Left ventricle myocardium inferior (tissue), 1 donor: ENCODE measurements around the gene HYI. TPM values are rescaled to one million over a fixed set of nuclear protein-coding genes. Genes with fewer than 3 reads are reported as not detected.
"Not testable (repeated sequence)": the region's sequence is repeated elsewhere in the genome, so short reads cannot be mapped to it uniquely, and the experiment has no call there.

ENCODE experiments used
- DNase-seq: peaks from one replicate; pipeline ENCODE4 v3.0.0-alpha.2; 2020
- H3K27ac ChIP-seq: fragments of 200-600 bp; replicated peaks from 2 replicates; pipeline ENCODE4 v1.8.0; 2021
- H3K27me3 ChIP-seq: fragments of 200-600 bp; 2 replicates; pipeline ENCODE4 v1.8.0; 2021; ENCODE audit warnings: low read depth
- H3K36me3 ChIP-seq: fragments of 200-600 bp; 2 replicates; pipeline ENCODE4 v1.8.0; 2021
- H3K4me1 ChIP-seq: fragments of 200-600 bp; 2 replicates; pipeline ENCODE4 v1.8.0; 2021
- H3K4me3 ChIP-seq: fragments of 200-600 bp; 2 replicates; pipeline ENCODE4 v1.8.0; 2021; ENCODE audit warnings: mild to moderate bottlenecking, moderate library complexity
- H3K9me3 ChIP-seq: fragments of 200-600 bp; replicated peaks from 2 replicates; pipeline ENCODE4 v1.8.0; 2021
- intact Hi-C: fragments of 100-400 bp; cut with micrococcal nuclease; formaldehyde crosslinking; loops from one replicate; pipeline ENCODE4 v1.11.0; 2022
- long read RNA-seq: library from polyadenylated mRNA; unstranded; transcript quantifications from one replicate; pipeline ENCODE4 v2.0.0, GENCODE V29; 2021
- total RNA-seq: library from RNA; stranded (reverse); fragmentation: NEBNext Ultra II Directional; extraction: Animal tissue kit (Norgen Biotek cat#: 25700); gene quantifications from one replicate; pipeline ENCODE4 v1.2.1, GENCODE V29; 2021
- TF ChIP-seq, protein P1 (sequence below): fragments of 200-600 bp; IDR thresholded peaks from 2 replicates; pipeline ENCODE4 v1.8.0; 2021; ENCODE audit warnings: antibody characterized with exemption, mild to moderate bottlenecking, borderline replicate concordance
- donor health status: DM: no; HTN: yes; CAD: no; lungs with severe emphysema.

Gene HYI, protein sequence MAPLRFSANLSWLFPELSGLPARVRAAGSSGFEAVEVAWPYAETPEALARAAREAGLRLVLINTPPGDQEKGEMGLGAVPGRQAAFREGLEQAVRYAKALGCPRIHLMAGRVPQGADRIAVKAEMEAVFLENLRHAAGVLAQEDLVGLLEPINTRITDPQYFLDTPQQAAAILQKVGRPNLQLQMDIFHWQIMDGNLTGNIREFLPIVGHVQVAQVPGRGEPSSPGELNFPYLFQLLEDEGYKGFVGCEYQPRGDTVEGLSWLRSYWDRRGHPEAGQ
- 22.8 TPM for total RNA-seq
- long read RNA-seq, transcript HYI-204 (8 exons, 1,066 nt), result major isoform, 9 of 21 reads
- long read RNA-seq, partial matches to known transcripts, result 1 of 21 reads
- long read RNA-seq, other reads (novel, unspliced or antisense), result 5 of 21 reads

DNA sequence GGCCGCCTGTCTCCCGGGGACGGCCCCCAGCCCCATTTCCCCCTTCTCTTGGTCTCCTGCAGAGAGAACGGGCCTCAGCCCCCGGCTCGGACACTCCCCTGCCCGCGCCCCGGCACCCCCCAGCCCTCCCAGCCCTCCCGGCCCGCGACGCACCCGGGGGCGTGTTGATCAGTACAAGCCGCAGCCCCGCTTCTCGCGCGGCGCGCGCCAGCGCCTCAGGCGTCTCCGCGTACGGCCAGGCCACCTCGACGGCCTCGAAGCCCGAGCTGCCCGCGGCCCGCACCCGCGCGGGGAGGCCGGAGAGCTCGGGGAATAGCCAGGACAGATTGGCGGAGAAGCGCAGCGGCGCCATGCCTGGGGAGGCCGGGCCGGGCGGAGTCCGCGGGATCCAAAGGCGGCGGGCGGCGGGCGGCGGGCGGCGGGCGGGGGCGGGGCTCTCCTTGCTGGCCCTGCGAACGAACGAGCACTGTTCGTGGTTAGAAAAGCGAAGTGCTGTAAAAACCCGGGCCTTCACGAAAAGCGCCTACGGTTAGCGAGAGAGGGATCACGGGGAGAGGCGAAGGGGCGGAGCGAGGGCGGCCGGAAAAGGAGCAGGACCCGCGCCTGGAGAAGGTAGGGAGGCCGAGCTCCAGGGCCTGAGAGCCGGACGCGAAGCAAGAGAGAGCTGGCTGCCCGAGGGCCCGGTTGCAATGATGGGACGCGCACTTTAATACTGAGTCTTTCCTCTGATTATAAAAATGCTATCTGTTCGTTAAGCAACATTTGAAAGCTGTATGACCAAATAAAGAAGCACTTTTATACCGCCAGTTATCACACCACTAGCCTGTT, at the start of gene HYI:
Gene HYI (minus strand): TSS at position 490 of the 828 bp plus-strand sequence. CDS start 138 bp downstream, at position 352.
- TF ChIP-seq, protein P1, sequence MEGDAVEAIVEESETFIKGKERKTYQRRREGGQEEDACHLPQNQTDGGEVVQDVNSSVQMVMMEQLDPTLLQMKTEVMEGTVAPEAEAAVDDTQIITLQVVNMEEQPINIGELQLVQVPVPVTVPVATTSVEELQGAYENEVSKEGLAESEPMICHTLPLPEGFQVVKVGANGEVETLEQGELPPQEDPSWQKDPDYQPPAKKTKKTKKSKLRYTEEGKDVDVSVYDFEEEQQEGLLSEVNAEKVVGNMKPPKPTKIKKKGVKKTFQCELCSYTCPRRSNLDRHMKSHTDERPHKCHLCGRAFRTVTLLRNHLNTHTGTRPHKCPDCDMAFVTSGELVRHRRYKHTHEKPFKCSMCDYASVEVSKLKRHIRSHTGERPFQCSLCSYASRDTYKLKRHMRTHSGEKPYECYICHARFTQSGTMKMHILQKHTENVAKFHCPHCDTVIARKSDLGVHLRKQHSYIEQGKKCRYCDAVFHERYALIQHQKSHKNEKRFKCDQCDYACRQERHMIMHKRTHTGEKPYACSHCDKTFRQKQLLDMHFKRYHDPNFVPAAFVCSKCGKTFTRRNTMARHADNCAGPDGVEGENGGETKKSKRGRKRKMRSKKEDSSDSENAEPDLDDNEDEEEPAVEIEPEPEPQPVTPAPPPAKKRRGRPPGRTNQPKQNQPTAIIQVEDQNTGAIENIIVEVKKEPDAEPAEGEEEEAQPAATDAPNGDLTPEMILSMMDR, result no peak
- Histone ChIP-seq H3K27ac (peak within 1 kb of the TSS; percentile 93), H3K9me3 (no peaks in the 10 kb centered on the region), H3K4me3 (peak within 1 kb of the TSS; percentile 71), H3K4me1 (peaks cover 34% of the 10 kb centered on the region), H3K27me3 (no peaks in the 10 kb centered on the region), H3K36me3 (peaks cover 29% of the 10 kb centered on the region)
- peak; percentile 85 for DNase-seq
- intact Hi-C loops, result no loop called here

DNA sequence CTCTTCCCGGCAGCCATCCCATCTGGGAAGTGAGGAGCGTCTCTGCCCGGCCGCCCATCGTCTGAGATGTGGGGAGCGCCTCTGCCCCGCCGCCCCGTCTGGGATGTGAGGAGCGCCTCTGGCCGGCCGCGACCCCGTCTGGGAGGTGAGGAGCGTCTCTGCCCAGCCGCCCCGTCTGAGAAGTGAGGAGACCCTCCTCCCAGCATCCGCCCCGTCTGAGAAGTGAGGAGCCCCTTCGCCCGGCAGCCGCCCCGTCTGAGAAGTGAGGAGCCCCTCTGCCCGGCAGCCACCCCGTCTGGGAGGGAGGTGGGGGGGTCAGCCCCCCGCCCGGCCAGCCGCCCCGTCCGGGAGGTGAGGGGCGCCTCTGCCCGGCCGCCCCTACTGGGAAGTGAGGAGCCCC, 48.1 kb upstream of the HYI start:
- H3K4me3 ChIP-seq, intact Hi-C loops, H3K4me1 ChIP-seq, H3K27ac ChIP-seq, DNase-seq, H3K9me3 ChIP-seq, H3K36me3 ChIP-seq, H3K27me3 ChIP-seq: not testable (repeated sequence)

DNA sequence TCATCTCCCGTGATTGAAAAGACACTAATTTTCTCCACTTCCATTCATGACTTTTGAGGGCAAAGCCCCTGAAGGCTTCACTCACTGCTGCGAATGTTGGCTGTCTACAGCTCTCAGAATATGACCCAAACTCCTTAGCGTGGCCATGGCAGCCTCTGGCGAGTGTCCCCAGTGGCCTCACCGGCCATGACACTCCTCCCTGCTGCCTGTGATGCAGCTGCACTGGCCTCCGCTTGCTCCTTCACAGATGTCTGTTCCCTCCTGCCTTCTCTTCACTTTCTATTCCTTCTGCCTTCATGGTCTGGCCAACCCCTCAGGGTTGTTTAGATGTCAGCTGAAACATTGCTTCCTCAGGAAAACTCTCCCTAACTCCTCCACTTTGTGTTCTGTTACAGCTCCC, 46.2 kb upstream of the HYI start:
- peaks cover 9% of the 10 kb centered on the region for H3K27me3 ChIP-seq
- no peaks in the 10 kb centered on the region for H3K4me1 ChIP-seq
- no peaks in the 10 kb centered on the region for H3K36me3 ChIP-seq
- no peak overlapping the region for H3K4me3 ChIP-seq
- H3K27ac ChIP-seq, result no peak overlapping the region
- TF ChIP-seq, protein P1, result no peak
- no peak for DNase-seq
- H3K9me3 ChIP-seq, result no peaks in the 10 kb centered on the region
- intact Hi-C loops, result no loop called here

DNA sequence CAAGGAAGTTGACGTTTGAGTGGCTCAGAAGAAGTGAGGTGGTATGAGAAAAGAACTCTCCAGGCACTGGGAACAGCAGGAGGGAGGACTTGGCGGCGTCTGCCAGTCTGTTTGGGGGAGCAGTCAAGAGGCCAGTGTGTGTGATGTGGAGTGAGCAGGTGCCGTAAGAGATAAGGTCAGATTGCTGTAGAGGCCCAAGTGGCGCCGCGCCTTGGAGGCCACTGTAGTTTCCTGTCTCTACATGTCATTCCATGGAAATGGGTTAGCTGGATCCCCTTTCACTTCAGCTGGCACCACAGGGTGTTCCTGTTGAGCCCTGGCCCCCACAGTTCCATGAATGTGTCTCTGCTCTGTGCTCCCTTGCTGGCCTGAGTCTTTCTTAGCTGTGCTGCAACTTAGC, 41.5 kb upstream of the HYI start:
- intact Hi-C loops, result no loop called here
- TF ChIP-seq, protein P1, result no peak
- Histone ChIP-seq H3K27ac (no peak overlapping the region), H3K4me1 (no peaks in the 10 kb centered on the region), H3K27me3 (peaks cover 9% of the 10 kb centered on the region), H3K36me3 (no peaks in the 10 kb centered on the region), H3K9me3 (peaks cover 20% of the 10 kb centered on the region), H3K4me3 (no peak overlapping the region)
- DNase-seq, result no peak

DNA sequence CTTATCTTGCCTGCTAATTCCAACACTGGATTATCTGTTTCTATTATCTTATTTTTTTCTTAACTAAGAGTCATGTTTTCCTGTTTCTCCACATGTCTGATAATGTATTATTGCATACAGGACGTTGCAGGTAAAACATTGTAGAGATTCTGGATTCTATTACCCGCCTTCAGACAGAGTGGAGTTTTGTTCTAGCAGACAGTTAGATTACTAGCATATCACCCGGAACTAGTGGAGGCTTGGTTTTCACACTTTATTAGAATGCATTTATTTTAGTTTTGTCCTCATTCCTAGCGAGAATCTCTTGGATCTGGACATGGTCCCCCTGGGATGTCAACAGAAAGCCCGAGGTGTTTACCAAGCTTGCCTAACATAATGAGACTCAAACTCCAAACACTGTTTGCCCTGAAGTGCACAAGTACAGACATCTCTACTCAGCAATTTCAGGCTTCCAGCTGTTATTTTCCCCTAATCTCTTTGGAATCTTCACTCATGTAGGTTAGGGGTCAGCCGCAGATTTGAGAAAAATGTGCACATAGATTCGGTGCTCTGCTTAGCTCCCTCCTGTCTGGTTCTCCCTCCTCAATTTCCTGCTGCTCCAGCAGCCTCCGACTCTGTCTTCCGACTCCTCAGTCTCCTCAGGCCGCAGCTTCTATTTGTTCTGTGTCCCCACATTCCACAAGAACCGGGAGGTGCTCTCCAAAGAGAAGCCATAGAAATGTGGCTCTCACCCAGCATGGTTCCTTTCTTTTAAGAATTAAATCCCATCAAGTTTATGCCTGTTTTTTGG, 40.1 kb upstream of the HYI start:
- TF ChIP-seq, protein P1, result no peak
- no peak for DNase-seq
- intact Hi-C loops, result no loop called here

More for the DNA sequence above, 40.1 kb upstream of the HYI start:
- Histone ChIP-seq H3K4me1 (no peaks in the 10 kb centered on the region), H3K4me3 (no peak overlapping the region), H3K36me3 (no peaks in the 10 kb centered on the region), H3K27me3 (peaks cover 4% of the 10 kb centered on the region), H3K27ac (no peak overlapping the region), H3K9me3 (peaks cover 33% of the 10 kb centered on the region)
